Measurements from ENCODE around the gene CNOT11. TPM values are rescaled to one million over a fixed set of nuclear protein-coding genes. Genes with fewer than 3 reads are reported as not detected.

CNOT11 gene
- total RNA-seq, 1 experiment from 2014 or later: 51.7 TPM

GRCh38 chr2:101262142-101262541 lies 9.5 kb downstream of the CNOT11 start:
- ChIA-PET POLR2A (ENCODE audit: low non-redundant PET) (no interaction called here), CTCF (no interaction called here)
- H3K27me3 ChIP-seq (replicated peaks; ENCODE audit: insufficient read depth, low read depth, low read length, poor library complexity): no peaks in the 10 kb centered on the region
- peaks cover 2% of the 10 kb centered on the region for H3K9me3 ChIP-seq (ENCODE audit: low read depth, low read length, poor library complexity, severe bottlenecking)
- no peak overlapping the region for H3K4me3 ChIP-seq (ENCODE audit: low read depth, low read length, poor library complexity, severe bottlenecking)
- no peak for DNase-seq (ENCODE audit: low spot score)
- no TSS peak for BruUV-seq (replicated peaks)
- H3K4me1 ChIP-seq (ENCODE audit: insufficient read depth, low read length, poor library complexity, severe bottlenecking): no peaks in the 10 kb centered on the region
- no peak for TF ChIP-seq EZH2 (IDR thresholded peaks at IDR 0.05; ENCODE audit: borderline replicate concordance, low read depth, low read length, poor library complexity, severe bottlenecking)
- TF ChIP-seq CTCF (conservative IDR thresholded peaks at IDR 0.05; ENCODE audit: low read depth, low read length): no peak
- intact Hi-C loops (cut with micrococcal nuclease; ENCODE audit: unreplicated experiment): no loop called here
- peaks cover 58% of the 10 kb centered on the region for H3K36me3 ChIP-seq (ENCODE audit: insufficient read depth, low read length, poor library complexity, severe bottlenecking)
- no peak overlapping the region for H3K27ac ChIP-seq (ENCODE audit: low read depth, low read length, poor library complexity, severe bottlenecking)

DNA sequence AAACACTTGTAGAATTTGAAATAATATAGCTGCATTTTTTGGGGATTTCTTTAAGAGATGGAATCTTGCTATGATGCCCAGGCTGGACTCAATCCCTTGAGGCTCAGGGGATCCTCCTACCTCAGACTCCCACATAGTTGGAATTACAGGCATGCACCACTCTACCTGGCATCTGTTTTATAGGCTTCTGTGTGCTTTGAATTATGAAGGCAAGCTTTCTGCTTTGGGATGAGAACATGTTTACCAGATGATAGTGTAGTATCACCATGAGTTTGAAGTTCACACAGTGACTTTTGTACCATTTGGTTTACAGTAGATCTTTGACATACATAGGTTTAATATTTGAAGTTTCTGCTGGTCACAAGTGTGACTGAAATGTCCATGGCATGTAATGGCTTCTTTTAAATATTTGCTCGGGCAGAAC lies 10.7 kb downstream of the CNOT11 start:
- intact Hi-C loops (cut with micrococcal nuclease; ENCODE audit: unreplicated experiment): no loop called here
- BruUV-seq (replicated peaks): no TSS peak
- peaks cover 2% of the 10 kb centered on the region for H3K9me3 ChIP-seq (ENCODE audit: low read depth, low read length, poor library complexity, severe bottlenecking)
- H3K4me1 ChIP-seq (ENCODE audit: insufficient read depth, low read length, poor library complexity, severe bottlenecking): no peaks in the 10 kb centered on the region
- ChIA-PET CTCF (no interaction called here), POLR2A (ENCODE audit: low non-redundant PET) (no interaction called here)
- no peak overlapping the region for H3K4me3 ChIP-seq (ENCODE audit: low read depth, low read length, poor library complexity, severe bottlenecking)
- no peak for DNase-seq (ENCODE audit: low spot score)
- H3K27ac ChIP-seq (ENCODE audit: low read depth, low read length, poor library complexity, severe bottlenecking): no peak overlapping the region
- no peaks in the 10 kb centered on the region for H3K27me3 ChIP-seq (replicated peaks; ENCODE audit: insufficient read depth, low read depth, low read length, poor library complexity)
- peaks cover 65% of the 10 kb centered on the region for H3K36me3 ChIP-seq (ENCODE audit: insufficient read depth, low read length, poor library complexity, severe bottlenecking)
- no peak for TF ChIP-seq EZH2 (IDR thresholded peaks at IDR 0.05; ENCODE audit: borderline replicate concordance, low read depth, low read length, poor library complexity, severe bottlenecking)
- no peak for TF ChIP-seq CTCF (conservative IDR thresholded peaks at IDR 0.05; ENCODE audit: low read depth, low read length)

DNA sequence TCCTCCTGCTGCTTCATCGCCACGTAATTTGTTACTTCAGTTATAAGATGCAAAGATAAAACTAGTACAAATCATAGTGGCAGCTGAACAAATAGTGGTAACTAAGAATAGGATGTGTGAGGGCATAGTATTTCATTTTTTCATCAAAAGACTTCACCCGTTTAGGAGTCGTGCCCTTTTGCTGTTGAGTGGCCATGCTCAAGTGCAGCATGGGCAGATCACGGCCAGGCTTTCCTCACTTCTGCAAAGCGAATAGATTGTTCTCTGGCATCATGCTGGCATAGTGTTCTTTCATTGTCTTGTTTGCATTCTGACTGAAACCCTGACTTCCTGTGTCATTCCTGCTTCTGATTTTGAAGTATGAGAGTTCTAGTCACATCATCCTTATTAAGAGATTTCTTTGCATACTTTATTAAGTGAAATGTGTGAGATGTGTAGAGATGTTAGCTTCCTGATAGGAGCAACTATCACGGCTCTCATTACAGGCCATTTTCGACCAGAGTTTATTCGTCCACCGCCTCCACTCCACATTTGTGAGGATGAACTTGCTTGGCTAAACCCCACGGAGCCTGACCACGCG lies 11.8 kb downstream of the CNOT11 start:
- POLR2A ChIA-PET (ENCODE audit: low non-redundant PET): no interaction called here
- intact Hi-C loops (cut with micrococcal nuclease; ENCODE audit: unreplicated experiment): no loop called here
- TF ChIP-seq CTCF (conservative IDR thresholded peaks at IDR 0.05; ENCODE audit: low read depth, low read length): no peak
- no peak for TF ChIP-seq EZH2 (IDR thresholded peaks at IDR 0.05; ENCODE audit: borderline replicate concordance, low read depth, low read length, poor library complexity, severe bottlenecking)
- Histone ChIP-seq H3K4me3 (ENCODE audit: low read depth, low read length, poor library complexity, severe bottlenecking) (no peak overlapping the region), H3K27me3 (replicated peaks; ENCODE audit: insufficient read depth, low read depth, low read length, poor library complexity) (no peaks in the 10 kb centered on the region), H3K9me3 (ENCODE audit: low read depth, low read length, poor library complexity, severe bottlenecking) (no peaks in the 10 kb centered on the region), H3K27ac (ENCODE audit: low read depth, low read length, poor library complexity, severe bottlenecking) (no peak overlapping the region), H3K4me1 (ENCODE audit: insufficient read depth, low read length, poor library complexity, severe bottlenecking) (no peaks in the 10 kb centered on the region), H3K36me3 (ENCODE audit: insufficient read depth, low read length, poor library complexity, severe bottlenecking) (peaks cover 68% of the 10 kb centered on the region)
- CTCF ChIA-PET: no interaction called here
- BruUV-seq (replicated peaks): no TSS peak
- DNase-seq (ENCODE audit: low spot score): no peak

Measured in A673 (cell line).